Measurements from ENCODE around the gene EPHA3.

EPHA3 gene

DNA sequence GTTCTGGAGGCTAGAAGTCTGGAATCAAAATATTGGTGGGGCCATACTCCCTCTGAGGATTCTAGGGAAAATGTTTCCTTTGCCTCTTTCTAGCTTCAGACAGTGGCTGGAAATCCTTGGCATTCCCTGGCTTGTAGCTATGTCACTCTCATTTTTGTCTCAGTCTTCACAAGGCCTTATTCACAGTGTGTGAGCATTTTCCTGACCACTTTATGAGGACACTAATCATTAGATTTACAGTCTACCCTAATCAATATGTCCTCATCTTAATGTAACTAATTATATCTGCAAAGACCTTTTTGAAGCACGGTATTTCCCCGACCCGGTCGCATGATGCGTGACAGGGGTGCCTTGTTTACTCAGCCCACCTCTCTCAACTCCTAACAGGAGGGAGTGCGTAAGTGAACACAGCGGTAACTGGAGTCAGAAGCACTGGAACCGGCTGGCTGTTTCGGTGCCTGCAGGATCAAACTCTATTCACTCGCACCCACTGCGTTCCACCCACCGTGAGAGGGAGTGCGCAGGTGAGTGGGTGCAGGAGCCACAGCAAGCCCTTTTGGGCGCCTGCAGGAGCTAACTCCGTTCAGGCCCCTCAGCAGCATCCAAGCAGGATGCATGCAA lies 155.0 kb downstream of the EPHA3 start:
- TF ChIP-seq, protein P1, sequence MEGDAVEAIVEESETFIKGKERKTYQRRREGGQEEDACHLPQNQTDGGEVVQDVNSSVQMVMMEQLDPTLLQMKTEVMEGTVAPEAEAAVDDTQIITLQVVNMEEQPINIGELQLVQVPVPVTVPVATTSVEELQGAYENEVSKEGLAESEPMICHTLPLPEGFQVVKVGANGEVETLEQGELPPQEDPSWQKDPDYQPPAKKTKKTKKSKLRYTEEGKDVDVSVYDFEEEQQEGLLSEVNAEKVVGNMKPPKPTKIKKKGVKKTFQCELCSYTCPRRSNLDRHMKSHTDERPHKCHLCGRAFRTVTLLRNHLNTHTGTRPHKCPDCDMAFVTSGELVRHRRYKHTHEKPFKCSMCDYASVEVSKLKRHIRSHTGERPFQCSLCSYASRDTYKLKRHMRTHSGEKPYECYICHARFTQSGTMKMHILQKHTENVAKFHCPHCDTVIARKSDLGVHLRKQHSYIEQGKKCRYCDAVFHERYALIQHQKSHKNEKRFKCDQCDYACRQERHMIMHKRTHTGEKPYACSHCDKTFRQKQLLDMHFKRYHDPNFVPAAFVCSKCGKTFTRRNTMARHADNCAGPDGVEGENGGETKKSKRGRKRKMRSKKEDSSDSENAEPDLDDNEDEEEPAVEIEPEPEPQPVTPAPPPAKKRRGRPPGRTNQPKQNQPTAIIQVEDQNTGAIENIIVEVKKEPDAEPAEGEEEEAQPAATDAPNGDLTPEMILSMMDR (conservative IDR thresholded peaks at IDR 0.05): no peak
- no peak for TF ChIP-seq ZFX (IDR thresholded peaks at IDR 0.05)
- no peak overlapping the region for H3K27ac ChIP-seq

DNA sequence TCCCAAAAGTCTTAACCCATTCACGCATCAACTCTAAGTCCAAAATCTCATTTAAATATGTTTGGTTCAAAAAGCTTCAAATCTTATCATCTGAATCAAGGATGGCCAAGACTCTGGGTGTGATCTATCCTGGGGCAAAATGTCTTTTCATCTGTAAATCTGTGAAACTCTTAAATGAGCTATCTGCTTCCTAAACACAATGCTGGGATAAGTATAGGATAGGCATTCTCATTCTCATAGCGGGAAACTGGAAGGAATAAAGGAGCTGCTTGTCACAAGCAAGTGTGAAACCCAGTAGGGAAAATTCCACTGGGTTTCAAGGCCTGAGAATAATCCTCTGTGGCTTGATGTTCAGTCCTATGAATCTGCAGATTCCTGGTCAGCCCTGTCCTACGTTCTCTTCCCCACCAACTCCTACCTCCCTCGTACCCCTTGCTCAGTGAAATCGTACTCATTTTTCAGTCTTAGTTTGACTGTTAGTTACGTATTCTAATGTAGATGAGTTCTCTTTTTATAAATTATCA lies 156.7 kb downstream of the EPHA3 start:
- H3K27ac ChIP-seq: no peak overlapping the region
- TF ChIP-seq ZFX (IDR thresholded peaks at IDR 0.05): no peak
- TF ChIP-seq, protein P1 (conservative IDR thresholded peaks at IDR 0.05): no peak

DNA sequence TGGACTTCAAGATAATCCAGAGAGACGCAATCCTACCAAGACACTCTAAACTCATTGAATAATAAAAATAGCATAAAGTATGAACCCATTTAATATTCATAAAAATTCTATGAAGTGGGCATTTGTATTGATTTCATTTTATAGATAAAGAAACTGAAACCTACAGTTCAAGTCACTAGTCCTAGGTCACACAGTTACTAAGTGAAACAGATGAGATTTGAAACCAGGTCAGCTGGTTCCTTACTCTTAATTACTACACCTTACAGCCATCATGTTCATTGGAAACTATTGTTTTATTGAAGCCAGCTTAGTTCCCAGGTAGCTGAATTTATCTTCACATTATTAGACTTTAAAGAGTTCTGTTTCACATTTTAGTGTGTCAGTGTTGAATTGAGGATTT lies 158.7 kb downstream of the EPHA3 start:
- TF ChIP-seq, protein P1 (conservative IDR thresholded peaks at IDR 0.05): no peak
- no peak for TF ChIP-seq ZFX (IDR thresholded peaks at IDR 0.05)
- H3K27ac ChIP-seq: no peak overlapping the region

DNA sequence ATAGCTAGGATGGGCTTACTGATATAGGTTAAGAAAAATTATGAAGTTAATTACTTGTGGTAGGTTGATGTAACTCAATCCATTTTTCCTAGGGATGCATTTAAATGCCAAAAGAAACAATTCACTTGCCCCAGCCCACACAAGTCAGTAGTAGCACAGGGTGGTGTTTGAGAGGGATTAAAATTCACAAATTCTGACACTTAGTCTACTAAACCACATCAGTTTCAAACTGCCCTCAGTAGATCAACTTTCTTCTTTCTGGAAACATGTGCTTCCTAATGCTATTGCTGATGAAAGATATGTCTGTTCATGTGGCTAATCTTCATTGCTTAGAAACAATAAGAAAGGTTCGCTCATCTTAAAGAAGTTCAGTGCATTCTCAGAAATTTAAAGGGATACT lies 160.6 kb downstream of the EPHA3 start:
- TF ChIP-seq ZFX (IDR thresholded peaks at IDR 0.05): no peak
- TF ChIP-seq, protein P1 (conservative IDR thresholded peaks at IDR 0.05): no peak
- H3K27ac ChIP-seq: no peak overlapping the region

DNA sequence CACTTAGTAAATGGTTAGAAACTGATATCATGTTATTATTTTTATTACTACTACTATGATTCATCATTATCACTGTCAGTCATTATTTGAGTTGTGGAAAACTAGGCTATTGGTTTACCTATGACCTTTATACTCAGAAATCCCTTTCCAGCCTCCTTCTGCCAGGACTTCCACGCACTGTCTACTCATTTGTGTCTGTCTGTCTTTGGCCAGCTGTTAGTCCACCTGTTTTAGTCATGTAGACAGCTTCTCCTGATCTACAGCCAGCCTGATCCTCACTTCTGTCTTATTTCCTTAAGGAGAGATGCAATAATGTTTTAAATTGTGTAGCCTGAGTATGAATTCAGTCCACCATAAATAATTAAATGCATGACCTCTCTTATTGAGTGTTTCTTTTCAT lies 162.8 kb downstream of the EPHA3 start:
- H3K27ac ChIP-seq: no peak overlapping the region
- TF ChIP-seq, protein P1 (conservative IDR thresholded peaks at IDR 0.05): no peak
- TF ChIP-seq ZFX (IDR thresholded peaks at IDR 0.05): no peak

DNA sequence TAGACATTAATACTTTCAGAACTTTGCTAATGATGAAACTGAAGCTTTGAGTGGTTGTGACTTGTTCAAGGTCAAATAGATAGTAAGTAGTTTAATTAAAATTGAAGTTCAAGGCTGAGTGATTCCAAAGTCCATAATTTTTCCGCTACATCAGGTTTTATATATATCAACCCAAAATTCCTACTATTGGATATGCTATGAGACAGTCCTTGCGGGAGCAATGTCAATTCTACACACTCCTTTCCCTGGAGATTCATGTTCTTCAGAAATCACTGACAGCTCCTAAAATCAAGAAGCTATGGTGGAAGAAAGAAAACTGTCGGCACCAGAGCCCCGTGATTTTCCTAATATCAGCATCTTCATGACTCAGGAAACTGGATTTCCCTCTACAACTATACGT lies 167.6 kb downstream of the EPHA3 start:
- TF ChIP-seq, protein P1 (conservative IDR thresholded peaks at IDR 0.05): no peak
- no peak for TF ChIP-seq ZFX (IDR thresholded peaks at IDR 0.05)

DNA sequence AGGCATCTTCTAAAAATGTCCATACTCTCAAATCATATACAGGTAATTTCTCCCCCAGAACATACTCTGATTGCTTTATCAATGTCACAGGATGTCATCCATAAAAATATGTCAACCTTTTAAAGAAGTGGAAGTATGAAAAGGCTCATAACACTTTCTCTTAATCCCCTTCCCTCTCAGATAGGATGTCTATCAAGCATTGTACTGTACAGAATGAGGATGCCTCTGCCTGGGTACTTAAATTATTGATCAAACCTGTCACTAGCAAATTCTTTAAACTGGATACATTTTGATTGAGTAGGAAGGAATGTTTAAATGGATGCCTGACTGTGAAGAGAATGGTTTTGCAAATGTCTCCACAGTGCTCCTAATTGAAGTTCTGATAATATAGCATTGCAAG lies 168.7 kb downstream of the EPHA3 start:
- TF ChIP-seq, protein P1 (conservative IDR thresholded peaks at IDR 0.05): no peak
- TF ChIP-seq ZFX (IDR thresholded peaks at IDR 0.05): no peak
- H3K27ac ChIP-seq: no peak overlapping the region

More for the DNA sequence above, 167.6 kb downstream of the EPHA3 start:
- H3K27ac ChIP-seq: no peak overlapping the region

All from C4-2B (cell line).